Measurements from ENCODE around the gene TDRKH.
"Not testable (repeated sequence)": the region's sequence is repeated elsewhere in the genome, so short reads cannot be mapped to it uniquely, and the experiment has no call there.

TDRKH gene

DNA sequence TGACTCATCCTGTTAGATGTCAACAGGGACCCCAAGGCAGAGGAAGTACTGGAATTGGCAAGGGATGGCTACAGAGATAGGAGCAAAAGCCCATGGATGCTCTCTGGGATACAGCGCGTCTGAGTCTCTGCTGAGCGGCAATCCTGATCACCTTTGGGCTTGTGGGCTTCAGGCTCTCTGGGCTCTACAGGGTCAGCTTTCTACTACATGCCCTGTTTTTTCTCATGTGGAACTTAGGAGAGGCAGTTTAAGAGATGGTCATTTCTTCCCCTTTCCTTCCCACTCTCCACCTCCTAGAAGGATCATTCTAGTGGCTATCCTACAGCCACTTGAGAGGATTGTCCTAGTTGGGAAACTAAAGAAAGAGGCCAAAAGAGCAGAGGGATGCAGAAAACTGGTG, 13.6 kb upstream of the TDRKH start:
- TF ChIP-seq POLR2A (IDR thresholded peaks at IDR 0.05; ENCODE audit: low read length) (no peak), GATA1 (IDR thresholded peaks at IDR 0.05; ENCODE audit: low read depth, low read length) (no peak)
- DNase-seq = no peak

DNA sequence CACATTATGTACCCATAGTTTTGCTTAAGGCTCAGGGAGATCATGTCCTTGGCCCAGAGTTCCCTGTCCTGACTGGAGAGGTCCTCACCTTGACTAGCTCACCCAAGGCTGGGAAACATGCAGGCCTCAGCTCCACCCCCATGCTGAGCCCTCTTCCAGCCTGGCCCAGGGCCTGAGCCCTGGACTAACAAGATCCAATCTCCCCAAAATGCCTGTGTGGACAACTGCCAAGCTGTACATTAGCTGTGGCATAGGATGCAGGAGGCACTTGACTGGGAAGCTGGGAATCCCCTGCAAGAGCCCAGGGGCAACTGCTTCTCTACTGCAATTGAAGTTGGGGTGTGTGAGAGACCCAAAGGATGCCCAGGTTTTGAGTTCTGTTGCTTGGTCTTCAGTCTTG, 12.9 kb upstream of the TDRKH start:
- TF ChIP-seq POLR2A (IDR thresholded peaks at IDR 0.05; ENCODE audit: low read length) (no peak), GATA1 (IDR thresholded peaks at IDR 0.05; ENCODE audit: low read depth, low read length) (no peak)
- no peak for DNase-seq

DNA sequence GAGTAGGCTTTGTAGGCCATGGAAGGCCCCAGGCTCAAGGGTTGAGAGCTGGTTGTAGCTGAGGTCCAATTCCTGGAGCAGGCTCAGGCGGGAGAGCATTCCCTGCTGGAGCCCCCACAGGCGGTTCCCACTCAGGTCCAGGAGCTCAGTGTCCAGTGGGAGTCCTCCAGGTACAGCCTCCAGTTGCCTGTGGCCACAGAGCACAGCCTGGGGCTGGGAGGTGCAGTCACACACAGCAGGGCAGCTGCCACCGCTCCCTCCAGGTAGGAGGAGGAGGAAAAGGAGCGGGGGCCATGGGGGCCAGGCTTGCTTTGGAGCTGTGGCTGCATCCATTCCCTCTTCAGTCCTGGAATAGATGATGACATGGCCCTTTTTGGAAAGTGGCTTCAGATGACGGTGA, 12.1 kb upstream of the TDRKH start:
- DNase-seq = no peak
- TF ChIP-seq GATA1 (IDR thresholded peaks at IDR 0.05; ENCODE audit: low read depth, low read length) (no peak), POLR2A (IDR thresholded peaks at IDR 0.05; ENCODE audit: low read length) (no peak)

DNA sequence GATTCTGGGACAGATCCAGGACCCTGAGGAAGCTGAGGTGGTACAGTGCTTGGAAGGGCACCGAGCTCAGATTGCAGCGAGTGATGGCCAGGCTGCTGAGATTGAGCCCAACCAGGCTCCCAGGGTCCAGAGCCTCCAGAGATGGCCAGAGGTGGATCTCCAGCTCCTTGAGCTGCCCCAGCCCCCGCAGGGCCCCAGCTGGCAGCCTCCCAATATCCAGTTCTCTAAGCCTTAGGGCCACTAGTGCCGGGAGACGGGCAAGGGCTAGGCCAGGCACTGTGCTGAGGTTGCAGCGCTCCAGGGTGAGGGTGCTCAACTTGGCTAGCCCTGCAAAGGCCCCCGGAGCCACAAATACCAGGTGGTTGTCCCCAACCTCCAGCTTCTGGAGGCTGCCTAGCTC, 11.5 kb upstream of the TDRKH start:
- no peak for TF ChIP-seq GATA1 (IDR thresholded peaks at IDR 0.05; ENCODE audit: low read depth, low read length)
- TF ChIP-seq POLR2A (IDR thresholded peaks at IDR 0.05; ENCODE audit: low read length) = no peak
- no peak for DNase-seq

DNA sequence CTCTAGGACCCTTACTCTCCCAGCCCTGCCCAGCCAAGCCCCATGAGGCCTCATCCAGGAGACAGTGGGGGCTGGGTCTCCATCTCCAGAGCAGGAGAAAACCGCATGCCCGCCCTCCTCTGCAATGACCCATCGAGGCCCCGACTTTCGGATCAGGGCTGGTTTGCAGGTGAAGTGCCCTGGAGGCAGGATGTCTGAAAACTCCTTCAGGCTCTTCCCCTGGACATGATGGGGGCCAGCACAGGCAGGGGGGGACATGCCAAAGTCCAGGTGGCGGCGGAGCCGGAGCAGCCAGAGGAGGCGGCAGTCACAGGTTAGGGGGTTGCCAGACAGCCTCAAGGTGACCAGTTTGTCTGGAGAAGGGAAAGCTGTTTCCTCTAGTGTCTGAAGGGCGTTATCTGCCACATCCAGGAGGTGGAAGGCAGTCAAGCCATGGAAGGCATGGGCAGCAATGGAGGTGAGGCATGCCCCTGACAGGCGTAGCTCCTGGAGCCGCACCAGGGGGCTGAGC, 11.1 kb upstream of the TDRKH start:
- no peak for TF ChIP-seq GATA1 (IDR thresholded peaks at IDR 0.05; ENCODE audit: low read depth, low read length)
- TF ChIP-seq POLR2A (IDR thresholded peaks at IDR 0.05; ENCODE audit: low read length) = no peak
- DNase-seq = no peak

DNA sequence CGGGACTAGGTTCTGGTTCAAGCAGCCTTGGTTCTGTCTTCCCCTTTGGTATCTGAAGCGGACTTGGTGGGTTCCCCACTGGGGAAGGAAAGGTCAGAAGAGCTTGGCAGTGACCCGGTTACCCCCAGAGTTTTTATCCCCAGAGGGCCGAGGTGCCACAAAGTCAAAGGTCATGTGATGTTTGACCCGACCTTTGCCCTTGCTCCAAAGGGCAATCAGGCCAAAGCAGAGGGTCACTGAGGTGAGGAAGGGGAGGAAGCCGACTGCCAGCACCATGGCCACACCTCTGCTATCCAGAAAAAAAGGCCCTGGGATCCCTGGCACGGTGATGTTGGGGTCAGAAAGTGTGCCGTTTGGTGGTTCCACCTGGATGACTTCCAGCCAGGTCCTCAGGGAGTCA, 10.5 kb upstream of the TDRKH start:
- no peak for DNase-seq
- TF ChIP-seq POLR2A (IDR thresholded peaks at IDR 0.05; ENCODE audit: low read length) = no peak
- TF ChIP-seq GATA1 (IDR thresholded peaks at IDR 0.05; ENCODE audit: low read depth, low read length) = no peak

DNA sequence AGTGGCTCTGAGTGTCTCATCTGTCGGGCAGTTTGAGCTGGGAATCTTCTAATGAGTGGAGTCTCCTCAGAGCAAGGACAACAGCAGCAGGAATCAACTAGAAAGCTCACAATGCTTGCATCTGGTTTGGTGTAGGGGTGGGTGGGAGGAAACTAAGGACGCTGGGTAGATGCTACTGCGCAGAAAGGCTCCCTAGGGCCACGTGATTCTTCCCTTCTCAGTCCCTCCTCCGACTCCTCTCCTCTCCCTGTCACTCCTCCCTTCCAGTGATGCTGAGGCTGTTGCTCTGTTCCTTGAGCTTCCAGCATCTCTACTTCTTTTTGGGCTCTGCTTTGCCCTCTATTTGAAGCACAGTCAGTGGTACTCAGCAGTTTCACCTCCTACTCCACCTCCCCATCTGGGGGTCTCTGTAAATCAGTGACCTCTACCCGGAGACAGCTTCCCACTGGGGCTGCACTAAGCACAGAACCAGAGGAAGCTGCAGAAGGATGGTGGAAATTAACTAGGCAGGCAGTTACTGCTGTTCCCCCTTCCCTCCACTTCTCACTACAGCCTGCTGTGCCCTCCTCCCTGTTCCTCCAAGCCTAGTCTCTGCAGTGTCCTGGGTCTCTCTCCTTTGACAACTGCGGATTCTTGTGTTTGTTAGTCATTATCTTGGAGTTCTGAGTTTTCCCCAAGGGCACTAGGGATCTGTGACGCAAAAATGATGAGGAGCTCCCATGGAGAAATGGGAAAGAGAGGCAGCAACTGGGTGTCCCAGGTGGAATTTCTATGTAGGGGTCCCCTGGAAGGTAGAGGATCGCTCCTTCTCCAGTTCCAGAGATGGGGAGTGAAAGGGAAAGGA, 9.1 kb upstream of the TDRKH start:
- no peak for DNase-seq
- no peak for TF ChIP-seq POLR2A (IDR thresholded peaks at IDR 0.05; ENCODE audit: low read length)
- TF ChIP-seq GATA1 (IDR thresholded peaks at IDR 0.05; ENCODE audit: low read depth, low read length) = no peak

DNA sequence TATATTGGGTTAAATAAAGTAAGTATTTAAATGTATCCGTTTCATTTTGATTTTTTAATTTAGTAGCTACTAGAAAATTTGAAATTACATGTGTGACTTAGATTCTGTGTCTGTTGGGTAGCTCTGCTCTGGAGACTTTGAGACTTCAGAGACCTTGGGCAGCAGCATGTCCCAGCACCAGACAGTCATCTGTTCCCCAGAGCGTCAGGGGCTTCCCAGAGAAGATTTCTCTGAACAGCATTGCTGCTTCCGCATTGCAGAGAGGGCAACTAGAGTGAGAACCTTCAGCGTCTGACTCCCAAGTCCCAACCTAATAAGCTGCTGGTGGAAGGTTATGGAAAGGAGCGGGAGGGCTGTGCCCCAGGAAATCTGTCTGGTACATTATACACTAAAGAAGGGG, 8.3 kb upstream of the TDRKH start:
- no peak for TF ChIP-seq GATA1 (IDR thresholded peaks at IDR 0.05; ENCODE audit: low read depth, low read length)
- no peak for TF ChIP-seq POLR2A (IDR thresholded peaks at IDR 0.05; ENCODE audit: low read length)
- no peak for DNase-seq

DNA sequence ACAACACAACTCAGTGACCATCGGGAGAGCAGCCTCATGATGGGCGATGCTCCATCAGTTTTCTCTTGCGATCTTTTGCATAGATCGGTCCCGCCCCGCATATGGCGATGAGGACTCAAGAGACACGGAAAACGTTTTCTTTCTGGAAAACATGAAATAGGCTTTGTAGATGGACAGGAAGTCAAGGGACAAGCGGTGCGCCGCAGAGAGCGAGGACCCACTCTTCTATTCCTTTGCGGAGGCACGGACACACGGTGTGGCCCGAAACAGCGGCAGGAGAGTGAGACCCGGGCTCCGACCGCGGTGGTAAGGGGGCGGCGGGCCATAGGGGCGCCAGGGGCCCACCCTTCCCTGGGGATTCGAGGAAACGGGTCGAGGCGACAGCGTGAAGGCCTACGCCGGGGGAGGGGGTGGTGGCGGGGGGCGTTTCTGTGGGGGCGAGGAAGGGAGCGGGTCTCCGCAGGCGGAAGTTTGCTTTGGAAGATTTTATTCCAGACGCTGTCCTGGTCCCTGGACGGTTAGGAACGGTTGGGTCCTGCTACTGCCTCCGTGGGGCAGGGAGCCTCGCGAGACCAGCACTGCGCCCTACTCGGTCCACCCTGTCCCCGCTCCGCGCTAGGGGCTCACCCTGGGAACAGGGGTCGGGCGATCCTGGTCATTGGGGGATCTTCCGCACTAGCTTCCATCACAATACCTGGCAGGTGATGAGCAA, 796 bp upstream of the TDRKH start:
- TF ChIP-seq GATA1 (IDR thresholded peaks at IDR 0.05; ENCODE audit: low read depth, low read length) (no peak), POLR2A (IDR thresholded peaks at IDR 0.05; ENCODE audit: low read length) (no peak)
- peak; percentile 32 to 41 for DNase-seq

DNA sequence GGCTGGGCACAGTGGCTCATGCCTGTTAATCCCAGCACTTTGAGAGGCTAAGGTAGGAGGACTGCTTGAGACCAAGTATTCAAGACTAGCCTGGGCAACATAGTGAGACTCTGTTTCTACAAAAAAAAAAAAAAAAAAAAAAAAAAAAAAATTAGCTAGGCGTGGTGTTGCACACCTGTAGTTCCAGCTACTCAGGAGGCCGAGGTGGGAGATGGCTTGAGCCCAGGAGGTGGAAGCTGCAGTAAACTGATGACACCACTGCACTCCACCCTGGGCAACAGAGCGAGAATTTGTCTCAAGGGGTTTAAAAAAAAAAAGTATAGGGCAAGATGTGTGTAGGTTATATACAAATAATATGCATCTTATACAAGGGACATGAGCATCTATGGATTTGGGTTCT, 2.6 kb downstream of the TDRKH start:
- TF ChIP-seq POLR2A (IDR thresholded peaks at IDR 0.05; ENCODE audit: low read length) (no peak), GATA1 (IDR thresholded peaks at IDR 0.05; ENCODE audit: low read depth, low read length) (no peak)
- DNase-seq = no peak

DNA sequence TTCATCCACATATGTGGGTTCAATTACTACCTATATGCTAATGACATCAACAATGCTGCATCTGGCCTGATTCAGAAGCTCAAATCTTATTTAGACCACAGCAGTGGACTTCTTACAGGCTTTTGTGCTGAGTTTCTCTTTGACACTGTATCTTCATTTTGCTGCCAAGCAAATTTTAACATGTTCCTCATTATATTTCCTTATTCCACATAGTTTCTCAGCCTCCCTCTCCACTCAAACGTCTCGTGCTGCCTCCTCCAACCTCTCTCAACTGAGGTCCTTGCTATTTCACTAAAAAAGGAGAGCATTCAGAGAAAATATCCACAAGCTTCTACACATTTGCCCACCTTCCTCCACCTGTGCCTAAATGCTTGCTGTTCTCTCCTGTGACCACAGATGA, 6.5 kb downstream of the TDRKH start:
- TF ChIP-seq GATA1 (IDR thresholded peaks at IDR 0.05; ENCODE audit: low read depth, low read length) = no peak
- TF ChIP-seq POLR2A (IDR thresholded peaks at IDR 0.05; ENCODE audit: low read length) = no peak
- no peak for DNase-seq

DNA sequence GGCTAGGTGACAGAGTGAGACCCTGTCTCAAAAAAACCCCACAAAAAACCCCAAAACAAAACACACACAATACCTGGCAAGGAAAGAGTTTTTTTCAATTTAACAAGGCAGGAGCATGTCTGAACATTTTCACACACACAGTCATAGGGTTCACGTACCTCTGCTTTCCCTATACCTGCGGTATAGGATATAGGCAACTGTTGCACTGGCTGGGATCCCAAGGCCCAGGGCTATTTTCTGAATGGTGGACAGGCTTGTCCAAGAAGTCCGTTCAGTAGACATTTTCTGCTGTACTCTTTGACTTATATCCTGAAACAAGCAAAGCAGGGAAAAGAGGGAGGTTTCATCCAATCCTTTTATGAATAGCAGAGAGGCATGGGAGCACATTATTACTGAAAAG, 7.6 kb downstream of the TDRKH start:
- no peak for DNase-seq
- TF ChIP-seq POLR2A (IDR thresholded peaks at IDR 0.05; ENCODE audit: low read length) = no peak
- TF ChIP-seq GATA1 (IDR thresholded peaks at IDR 0.05; ENCODE audit: low read depth, low read length) = no peak

DNA sequence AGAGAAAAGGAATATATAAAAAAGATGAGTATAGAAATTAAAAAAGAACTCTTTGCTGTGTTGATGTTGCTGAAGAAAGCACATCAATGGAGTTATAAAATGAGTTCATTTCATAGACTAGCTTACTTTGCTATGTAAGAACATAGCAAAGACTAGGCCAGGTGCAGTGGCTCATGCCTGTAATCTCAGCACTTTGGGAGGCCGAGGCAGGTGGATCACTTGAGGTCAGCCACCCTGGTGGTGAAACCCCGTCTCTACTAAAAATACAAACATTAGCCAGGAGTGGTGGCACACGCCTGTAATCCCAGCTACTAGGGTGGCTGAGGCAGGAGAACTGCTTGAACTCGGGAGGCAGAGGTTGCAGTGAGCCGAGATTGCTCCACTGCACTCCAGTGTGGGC, 8.3 kb downstream of the TDRKH start:
- not testable (repeated sequence) for DNase-seq

DNA sequence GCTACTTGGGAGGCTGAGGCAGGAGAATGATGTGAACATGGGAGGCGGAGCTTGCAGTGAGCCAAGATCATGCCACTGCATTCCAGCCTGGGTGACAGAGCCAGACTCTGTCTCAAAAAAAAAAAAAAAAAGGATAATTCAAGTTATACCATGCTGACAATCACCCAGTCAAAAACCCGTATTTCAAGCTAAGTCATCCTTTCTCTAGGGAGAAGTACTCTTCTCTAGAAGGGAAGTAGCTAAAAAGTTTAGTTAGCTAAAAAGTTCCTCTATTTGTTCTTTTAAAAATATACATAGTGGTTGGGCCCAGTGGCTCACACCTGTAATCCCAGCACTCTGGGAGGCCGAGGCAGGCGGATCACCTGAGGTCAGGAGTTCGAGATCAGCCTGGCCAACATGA, 9.6 kb downstream of the TDRKH start:
- not testable (repeated sequence) for DNase-seq

DNA sequence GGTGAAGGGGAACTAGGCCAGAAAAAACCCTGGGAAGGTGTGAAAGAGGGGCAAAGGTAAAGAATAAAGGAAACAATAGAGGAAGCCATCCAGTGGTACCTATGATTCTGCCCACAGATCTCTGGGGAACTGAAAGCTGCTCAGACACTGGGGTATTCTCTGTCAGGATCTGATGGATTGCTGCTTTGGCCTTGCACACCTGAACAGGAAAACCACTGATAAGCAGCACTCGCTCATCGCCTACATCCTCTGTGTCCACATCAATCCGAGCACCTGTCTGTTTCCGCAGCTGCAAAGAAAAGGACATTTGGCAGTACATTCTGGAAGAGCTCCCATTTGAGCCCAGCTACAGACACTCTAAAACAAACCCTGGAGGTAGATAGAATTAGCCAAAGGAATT, 10.4 kb downstream of the TDRKH start:
- TF ChIP-seq GATA1 (IDR thresholded peaks at IDR 0.05; ENCODE audit: low read depth, low read length) (no peak), POLR2A (IDR thresholded peaks at IDR 0.05; ENCODE audit: low read length) (no peak)
- DNase-seq = no peak
